Urinary bladder (tissue), 4 donors: ENCODE results near the gene RCOR2. TPM values are rescaled to one million over a fixed set of nuclear protein-coding genes. Genes with fewer than 3 reads are reported as not detected.

ENCODE experiments used
- DNase-seq: peaks from one replicate; pipeline ENCODE4 v3.0.0-alpha.2; 2015; ENCODE audit errors: extremely low spot score
- H3K27ac ChIP-seq: one replicate; pipeline ENCODE4 v1.5.1; 2013; ENCODE audit warnings: low read depth, mild to moderate bottlenecking, moderate library complexity
- H3K36me3 ChIP-seq: one replicate; pipeline ENCODE4 v1.6.1; 2013; ENCODE audit warnings: mild to moderate bottlenecking, moderate library complexity; ENCODE audit not compliant: insufficient read depth
- H3K4me1 ChIP-seq: one replicate; pipeline ENCODE4 v1.6.1; 2013; ENCODE audit warnings: mild to moderate bottlenecking, moderate library complexity; ENCODE audit not compliant: insufficient read depth
- H3K4me3 ChIP-seq: one replicate; pipeline ENCODE4 v1.5.1; 2013; ENCODE audit warnings: low read depth, low read length
- whole genome bisulfite sequencing: extraction: QIAGEN DNeasy Blood & Tissue Kit; methylation state at CpG from one replicate; pipeline ENCODE4 v1.1.7; 2013; 5-methylcytosine and 5-hydroxymethylcytosine counted together
- polyA plus RNA-seq: library from polyadenylated mRNA; stranded (reverse); fragments of 200-250 nt; gene quantifications from one replicate; pipeline ENCODE4 v1.2.3, GENCODE V29; 2013
- total RNA-seq: library from RNA; depleted of rRNA; stranded (reverse); fragments of >200 nt; gene quantifications from one replicate; pipeline ENCODE4 v1.2.3, GENCODE V29; 2014
- donor health status: healthy with polysubstance abuse.
- donor health status: healthy.

The RCOR2 gene
- total and polyA plus RNA-seq, 2 donors = 1.9 to 2.0 TPM

GRCh38 chr11:63907063-63907462 is 9.9 kb downstream of the RCOR2 start:
- WGBS = 77% methylated on average over 6 of the region's 6 CpGs
- peaks cover 17% of the 10 kb centered on the region for H3K36me3 ChIP-seq
- no peak for DNase-seq

GRCh38 chr11:63906585-63906984 is 10.4 kb downstream of the RCOR2 start:
- DNase-seq = no peak
- no peaks in the 10 kb centered on the region for H3K4me1 ChIP-seq
- H3K4me3 ChIP-seq = no peak overlapping the region
- H3K27ac ChIP-seq = no peak overlapping the region
- 84% methylated on average over 7 of the region's 7 CpGs for WGBS
- peaks cover 17% of the 10 kb centered on the region for H3K36me3 ChIP-seq

More at GRCh38 chr11:63907063-63907462, 9.9 kb downstream of the RCOR2 start:
- Histone ChIP-seq H3K27ac (no peak overlapping the region), H3K4me1 (no peaks in the 10 kb centered on the region), H3K4me3 (no peak overlapping the region)

- Histone ChIP-seq H3K36me3 (peaks cover 17% of the 10 kb centered on the region), H3K27ac (no peak overlapping the region), H3K4me3 (no peak overlapping the region), H3K4me1 (no peaks in the 10 kb centered on the region)
- no peak for DNase-seq
- 93% methylated on average over 4 of the region's 4 CpGs for WGBS
Observed at GRCh38 chr11:63906087-63906486, 10.9 kb downstream of the RCOR2 start.

GRCh38 chr11:63905179-63905578 is 11.8 kb downstream of the RCOR2 start:
- no peak overlapping the region for H3K4me3 ChIP-seq
- 78% methylated on average over 6 of the region's 6 CpGs for WGBS
- no peak for DNase-seq
- H3K27ac ChIP-seq = no peak overlapping the region
- peaks cover 20% of the 10 kb centered on the region for H3K36me3 ChIP-seq
- H3K4me1 ChIP-seq = no peaks in the 10 kb centered on the region

- Histone ChIP-seq H3K36me3 (peaks cover 22% of the 10 kb centered on the region), H3K4me1 (no peaks in the 10 kb centered on the region), H3K27ac (no peak overlapping the region), H3K4me3 (no peak overlapping the region)
- no peak for DNase-seq
- 93% methylated on average over 13 of the region's 13 CpGs for WGBS
Observed at GRCh38 chr11:63904743-63905142, 12.2 kb downstream of the RCOR2 start.

- no peak overlapping the region for H3K27ac ChIP-seq
- no peak overlapping the region for H3K4me3 ChIP-seq
- WGBS = 93% methylated on average over 14 of the region's 14 CpGs
- peaks cover 22% of the 10 kb centered on the region for H3K36me3 ChIP-seq
- no peak for DNase-seq
- no peaks in the 10 kb centered on the region for H3K4me1 ChIP-seq
Observed at GRCh38 chr11:63903884-63904283, 13.1 kb downstream of the RCOR2 start.

- Histone ChIP-seq H3K27ac (no peak overlapping the region), H3K36me3 (peaks cover 22% of the 10 kb centered on the region), H3K4me3 (no peak overlapping the region), H3K4me1 (no peaks in the 10 kb centered on the region)
- WGBS = 66% methylated on average over 3 of the region's 3 CpGs
- DNase-seq = no peak
Observed at GRCh38 chr11:63901660-63902059, 15.3 kb downstream of the RCOR2 start.

- H3K4me3 ChIP-seq = no peak overlapping the region
- no peaks in the 10 kb centered on the region for H3K4me1 ChIP-seq
- no peak for DNase-seq
- peaks cover 12% of the 10 kb centered on the region for H3K36me3 ChIP-seq
- H3K27ac ChIP-seq = no peak overlapping the region
- 88% methylated on average over 10 of the region's 10 CpGs for WGBS
Observed at GRCh38 chr11:63897459-63898146, 19.4 kb downstream of the RCOR2 start.

GRCh38 chr11:63896071-63896470 is 20.9 kb downstream of the RCOR2 start:
- DNase-seq = no peak
- H3K36me3 ChIP-seq = peaks cover 8% of the 10 kb centered on the region
- no peak overlapping the region for H3K27ac ChIP-seq
- no peak overlapping the region for H3K4me3 ChIP-seq
- no peaks in the 10 kb centered on the region for H3K4me1 ChIP-seq
- 69% methylated on average over 4 of the region's 4 CpGs for WGBS

GRCh38 chr11:63893355-63893754 is 23.6 kb downstream of the RCOR2 start:
- Histone ChIP-seq H3K27ac (no peak overlapping the region), H3K4me3 (no peak overlapping the region), H3K4me1 (no peaks in the 10 kb centered on the region), H3K36me3 (peaks cover 3% of the 10 kb centered on the region)
- DNase-seq = no peak
- WGBS = 98% methylated on average over 6 of the region's 6 CpGs

GRCh38 chr11:63892228-63892627 is 24.7 kb downstream of the RCOR2 start:
- peaks cover 3% of the 10 kb centered on the region for H3K36me3 ChIP-seq
- no peaks in the 10 kb centered on the region for H3K4me1 ChIP-seq
- H3K4me3 ChIP-seq = no peak overlapping the region
- DNase-seq = no peak
- H3K27ac ChIP-seq = no peak overlapping the region
- 29% methylated on average over 3 of the region's 3 CpGs for WGBS

- no peak for DNase-seq
- WGBS = 87% methylated on average over 7 of the region's 7 CpGs
- Histone ChIP-seq H3K4me1 (no peaks in the 10 kb centered on the region), H3K27ac (no peak overlapping the region), H3K36me3 (no peaks in the 10 kb centered on the region), H3K4me3 (no peak overlapping the region)
Observed at GRCh38 chr11:63890368-63890767, 26.6 kb downstream of the RCOR2 start.

- peak overlapping the region; percentile 51 for H3K27ac ChIP-seq
- no peaks in the 10 kb centered on the region for H3K4me1 ChIP-seq
- WGBS = 87% methylated on average over 6 of the region's 6 CpGs
- H3K4me3 ChIP-seq = no peak overlapping the region
- no peak for DNase-seq
- no peaks in the 10 kb centered on the region for H3K36me3 ChIP-seq
Observed at GRCh38 chr11:63889344-63889743, 27.6 kb downstream of the RCOR2 start.

- Histone ChIP-seq H3K27ac (peak overlapping the region; percentile 51), H3K4me3 (peak overlapping the region; percentile 6), H3K36me3 (no peaks in the 10 kb centered on the region), H3K4me1 (no peaks in the 10 kb centered on the region)
- no peak for DNase-seq
- WGBS = 37% methylated on average over 25 of the region's 25 CpGs
Observed at GRCh38 chr11:63888170-63889086, 28.5 kb downstream of the RCOR2 start.
